ENCODE measurements around the gene CCT7.

CCT7 gene

GRCh38 chr2:73225513-73226360, 8.4 kb upstream of the CCT7 start:
- TF ChIP-seq CTCF (IDR thresholded peaks at IDR 0.05; ENCODE audit: insufficient read depth, low read length) (no peak), SPI1 (IDR thresholded peaks at IDR 0.05; ENCODE audit: borderline replicate concordance, low read depth) (peak; percentile 45; the same call in 1 of the 2 replicates)
- DNase-seq (ENCODE audit: low read depth in 1 of 2, low spot score in 1 of 2), result peak; percentile 25 to 45
- Histone ChIP-seq H3K4me3 (replicated peaks; ENCODE audit: insufficient read depth, low read length) (no peak overlapping the region), H3K27me3 (ENCODE audit: insufficient read depth, poor library complexity, severe bottlenecking) (no peaks in the 10 kb centered on the region), H3K27ac (replicated peaks) (no peak overlapping the region; the same call in 1 of the 2 replicates)

- Histone ChIP-seq H3K27me3 (ENCODE audit: insufficient read depth, poor library complexity, severe bottlenecking) (no peaks in the 10 kb centered on the region), H3K4me3 (replicated peaks; ENCODE audit: insufficient read depth, low read length) (no peak overlapping the region), H3K27ac (replicated peaks) (no peak overlapping the region)
- 0 out of 2 replicates have a peak, but pooled peaks have one; percentile 16 for TF ChIP-seq POLR2AphosphoS5 (IDR thresholded peaks at IDR 0.05; ENCODE audit: low read depth)
- no peak for TF ChIP-seq SPI1 (IDR thresholded peaks at IDR 0.05; ENCODE audit: borderline replicate concordance, low read depth)
- TF ChIP-seq REST (IDR thresholded peaks at IDR 0.05; ENCODE audit: insufficient replicate concordance, low read depth), result no peak
- DNase-seq (ENCODE audit: low read depth in 1 of 2, low spot score in 1 of 2), result no peak
These were observed 7.0 kb upstream of the CCT7 start for GRCh38 chr2:73227086-73227485.

- no peak overlapping the region for H3K4me3 ChIP-seq (replicated peaks; ENCODE audit: insufficient read depth, low read length)
- no peak for DNase-seq (ENCODE audit: low read depth in 1 of 2, low spot score in 1 of 2)
- no peaks in the 10 kb centered on the region for H3K27me3 ChIP-seq (ENCODE audit: insufficient read depth, poor library complexity, severe bottlenecking)
- no peak overlapping the region for H3K27ac ChIP-seq (replicated peaks)
- TF ChIP-seq GABPA (IDR thresholded peaks at IDR 0.05; ENCODE audit: low read depth) (no peak), POLR2AphosphoS5 (IDR thresholded peaks at IDR 0.05; ENCODE audit: low read depth) (no peak), SPI1 (IDR thresholded peaks at IDR 0.05; ENCODE audit: borderline replicate concordance, low read depth) (no peak), CTCF (IDR thresholded peaks at IDR 0.05; ENCODE audit: insufficient read depth, low read length) (no peak), REST (IDR thresholded peaks at IDR 0.05; ENCODE audit: insufficient replicate concordance, low read depth) (no peak)
These were observed 5.5 kb upstream of the CCT7 start for GRCh38 chr2:73228631-73229030.

GRCh38 chr2:73232403-73233153, 1.5 kb upstream of the CCT7 start:
- H3K4me3 ChIP-seq (replicated peaks; ENCODE audit: insufficient read depth, low read length), result peak overlapping the region; percentile 65
- H3K27me3 ChIP-seq (ENCODE audit: insufficient read depth, poor library complexity, severe bottlenecking), result no peaks in the 10 kb centered on the region
- H3K27ac ChIP-seq (replicated peaks), result peak overlapping the region; percentile 52
- peak; percentile 29 to 38 for DNase-seq (ENCODE audit: low read depth in 1 of 2, low spot score in 1 of 2)
- TF ChIP-seq REST (IDR thresholded peaks at IDR 0.05; ENCODE audit: insufficient replicate concordance, low read depth) (no peak), POLR2AphosphoS5 (IDR thresholded peaks at IDR 0.05; ENCODE audit: low read depth) (no peak), SPI1 (IDR thresholded peaks at IDR 0.05; ENCODE audit: borderline replicate concordance, low read depth) (no peak), CTCF (IDR thresholded peaks at IDR 0.05; ENCODE audit: insufficient read depth, low read length) (no peak), GABPA (IDR thresholded peaks at IDR 0.05; ENCODE audit: low read depth) (no peak)

Measured in HL-60 (cell line).